ENCODE data around the gene CYP2D6. TPM values are rescaled to one million over a fixed set of nuclear protein-coding genes. Genes with fewer than 3 reads are reported as not detected.

CYP2D6 gene
- total and polyA plus RNA-seq, 2 of the 13 experiments (the other 11 are each of a cell fraction or from before 2014, with no cell fraction given) = 1.0 to 3.7 TPM

GRCh38 chr22:42079319-42080251 is 51.0 kb downstream of the CYP2D6 start, which contains the start of gene SMDT1 (continued):
- no peak for TF ChIP-seq ZBTB39 (CRISPR knock-in tag; IDR thresholded peaks at IDR 0.05)
- TF ChIP-seq GTF3A (CRISPR knock-in tag; conservative IDR thresholded peaks at IDR 0.05) = no peak
- TF ChIP-seq ZNF577 (CRISPR knock-in tag; IDR thresholded peaks at IDR 0.05; ENCODE audit: borderline replicate concordance, low read depth) = no peak
- no peak for TF ChIP-seq ZNF343 (CRISPR knock-in tag; IDR thresholded peaks at IDR 0.05)
- TF ChIP-seq DDIT3 (CRISPR knock-in tag; IDR thresholded peaks at IDR 0.05) = no peak
- TF ChIP-seq DRAP1 (CRISPR knock-in tag; IDR thresholded peaks at IDR 0.05) = peak; percentile 67
- TF ChIP-seq TFAP4 (IDR thresholded peaks at IDR 0.05; ENCODE audit: borderline replicate concordance, low read depth) = 0 out of 2 replicates have a peak, but pooled peaks have one; percentile 8
- no peak for TF ChIP-seq ZNF513 (CRISPR knock-in tag; conservative IDR thresholded peaks at IDR 0.05)
- TF ChIP-seq ZNF616 (CRISPR knock-in tag; IDR thresholded peaks at IDR 0.05; ENCODE audit: low read depth) = no peak
- no peak for TF ChIP-seq SMC3 (IDR thresholded peaks at IDR 0.05; ENCODE audit: low read length)
- peak; percentile 39; the same call in 1 of the 2 replicates for TF ChIP-seq ZBTB14 (CRISPR knock-in tag; IDR thresholded peaks at IDR 0.05)
- no peak for TF ChIP-seq ZBTB46 (CRISPR knock-in tag; IDR thresholded peaks at IDR 0.05; ENCODE audit: borderline replicate concordance)
- TF ChIP-seq ERF (CRISPR knock-in tag; IDR thresholded peaks at IDR 0.05) = no peak; the same call in 1 of the 2 replicates
- peak; percentile 61; the same call in 1 of the 2 replicates for TF ChIP-seq CENPT (CRISPR knock-in tag; IDR thresholded peaks at IDR 0.05; ENCODE audit: low read depth)
- peak; percentile 80; the same call in 1 of the 2 replicates for TF ChIP-seq ZNF598 (CRISPR knock-in tag; IDR thresholded peaks at IDR 0.05; ENCODE audit: borderline replicate concordance)
- TF ChIP-seq PCBP2 (optimal IDR thresholded peaks at IDR 0.05; ENCODE audit: low read depth, low read length, poor library complexity, severe bottlenecking) = no peak
- TF ChIP-seq CHD2 (IDR thresholded peaks at IDR 0.05; ENCODE audit: low read depth, low read length) = peak; percentile 94
- TF ChIP-seq KLF15 (CRISPR knock-in tag; IDR thresholded peaks at IDR 0.05; ENCODE audit: borderline replicate concordance) = peak; percentile 75; the same call in 1 of the 2 replicates
- TF ChIP-seq ZNF160 (CRISPR knock-in tag; IDR thresholded peaks at IDR 0.05) = 0 out of 2 replicates have a peak, but pooled peaks have one; percentile 35
- TF ChIP-seq PHB2 (IDR thresholded peaks at IDR 0.05; ENCODE audit: partially characterized antibody) = no peak

Measured in HepG2 (cell line).